ENCODE measurements around the gene RSPH3.
"Not testable (repeated sequence)": the region's sequence is repeated elsewhere in the genome, so short reads cannot be mapped to it uniquely, and the experiment has no call there.

The RSPH3 gene

GRCh38 chr6:159023893-159024292, 23.9 kb upstream of the RSPH3 start:
- no peak for DNase-seq

GRCh38 chr6:159020011-159020410, 20.0 kb upstream of the RSPH3 start:
- no peak for DNase-seq

DNA sequence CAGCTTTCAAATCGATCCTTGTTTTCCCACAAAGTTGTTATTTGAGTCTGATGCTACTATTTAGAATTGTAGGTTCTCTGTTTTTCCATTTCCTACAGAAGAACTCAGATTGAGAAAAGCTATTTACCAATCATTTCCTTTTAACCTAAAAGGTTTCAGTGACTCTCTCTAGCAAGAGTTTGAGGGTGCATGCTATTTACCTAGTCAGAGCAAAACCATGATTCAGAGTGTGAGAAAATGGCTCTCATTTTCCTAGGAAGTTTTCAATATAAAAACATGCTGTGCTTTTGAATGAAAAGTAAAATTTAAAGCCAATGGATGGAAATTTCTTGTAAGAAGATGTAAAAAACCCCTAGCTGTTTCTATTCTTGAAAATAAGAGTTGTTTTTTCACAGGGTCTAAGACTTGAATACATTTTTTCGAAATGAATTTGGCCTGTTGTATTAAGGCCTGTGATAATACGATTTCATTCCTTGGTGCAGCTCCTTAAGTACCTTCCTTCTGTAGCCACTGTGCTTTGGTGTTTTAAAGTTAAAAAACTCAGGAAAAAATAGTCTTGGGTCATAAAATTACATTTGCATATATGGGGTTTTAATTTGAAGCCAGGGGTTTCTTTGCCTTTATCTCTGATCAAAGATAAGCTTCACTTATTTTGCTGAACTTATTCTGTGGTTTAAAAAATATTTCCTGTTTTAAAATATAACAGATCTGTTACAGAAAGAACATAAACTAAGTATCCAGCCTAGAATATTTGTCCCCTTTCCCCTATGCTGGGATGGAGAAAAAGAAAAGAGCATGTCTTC, 18.0 kb upstream of the RSPH3 start:
- no peak for DNase-seq

DNA sequence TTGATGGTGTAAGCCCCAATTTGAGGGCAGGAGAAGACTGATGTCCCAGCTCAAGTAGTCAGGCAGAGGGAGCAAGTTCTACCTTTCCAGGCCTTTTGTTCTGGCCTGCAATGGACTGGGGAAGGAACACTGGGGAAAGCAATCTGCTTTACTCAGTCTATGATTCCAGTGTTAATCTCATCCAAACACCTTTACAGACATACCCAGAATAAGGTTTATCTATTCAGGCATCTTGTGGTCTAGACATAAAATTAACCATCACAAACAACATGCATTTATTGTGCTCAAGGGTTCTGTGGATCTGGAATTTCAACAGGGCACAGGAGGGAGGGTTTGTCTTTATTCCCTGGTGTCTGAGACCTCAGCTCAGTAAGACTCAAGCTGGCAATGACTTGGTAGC, 14.4 kb upstream of the RSPH3 start:
- no peak for DNase-seq

GRCh38 chr6:159013229-159013628, 13.2 kb upstream of the RSPH3 start:
- no peak for DNase-seq

- DNase-seq = no peak
Observed at GRCh38 chr6:159012201-159012600, 12.2 kb upstream of the RSPH3 start.

DNA sequence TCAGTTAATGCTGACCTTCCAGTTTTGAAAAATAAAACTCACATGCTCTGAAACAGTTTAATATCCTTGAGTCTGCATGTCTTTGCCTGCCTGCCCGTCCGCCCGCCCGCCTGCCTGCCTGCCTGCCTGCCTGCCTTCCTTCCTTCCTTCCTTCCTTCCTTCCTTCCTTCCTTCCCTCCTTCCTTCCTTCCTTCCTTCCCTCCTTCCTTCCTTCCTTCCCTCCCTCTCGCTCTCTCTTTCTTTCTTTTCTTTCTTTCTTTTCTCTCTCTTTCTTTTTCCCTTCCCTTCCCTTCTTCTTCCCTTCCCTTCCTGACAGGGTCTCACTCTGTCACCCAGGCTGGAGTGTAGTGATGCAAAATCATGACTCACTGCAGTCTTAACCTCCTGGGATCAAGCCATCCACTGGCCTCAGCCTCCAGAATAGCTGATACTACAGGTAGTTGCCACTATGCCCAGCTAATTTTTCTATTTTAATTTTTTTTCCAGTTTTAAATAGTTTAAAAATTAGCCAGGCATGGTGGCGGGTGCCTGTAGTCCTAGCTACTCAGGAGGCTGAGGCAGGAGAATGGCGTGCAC, 10.1 kb upstream of the RSPH3 start:
- not testable (repeated sequence) for DNase-seq

DNA sequence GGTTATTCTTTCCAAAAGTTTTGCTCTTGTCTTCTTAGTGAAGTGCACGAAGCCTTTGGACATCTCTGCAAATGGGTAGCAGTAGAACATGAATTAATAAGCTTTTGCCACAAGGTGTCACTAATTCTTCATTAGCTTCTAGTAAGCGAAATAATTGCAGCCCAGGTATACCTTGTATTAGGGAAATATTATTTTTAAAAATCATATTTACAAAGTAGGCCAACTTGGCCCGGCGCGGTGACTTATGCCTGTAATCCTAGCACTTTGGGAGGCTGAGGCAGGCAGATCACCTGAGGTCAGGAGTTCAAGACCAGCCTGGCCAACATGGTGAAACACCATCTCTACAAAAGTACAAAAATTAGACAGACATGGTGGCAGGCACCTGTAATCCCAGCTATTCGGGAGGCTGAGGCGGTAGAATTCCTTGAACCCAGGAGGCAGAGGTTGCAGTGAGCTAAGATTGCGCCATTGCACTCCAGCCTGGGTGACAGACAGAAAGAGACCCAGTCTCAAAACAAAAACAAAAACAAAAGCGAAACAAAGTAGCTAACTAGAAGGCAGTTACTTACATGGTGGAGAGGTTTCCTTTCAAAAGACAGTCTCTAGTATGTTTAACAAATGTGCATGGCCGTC, 8.8 kb upstream of the RSPH3 start:
- no peak for DNase-seq

DNA sequence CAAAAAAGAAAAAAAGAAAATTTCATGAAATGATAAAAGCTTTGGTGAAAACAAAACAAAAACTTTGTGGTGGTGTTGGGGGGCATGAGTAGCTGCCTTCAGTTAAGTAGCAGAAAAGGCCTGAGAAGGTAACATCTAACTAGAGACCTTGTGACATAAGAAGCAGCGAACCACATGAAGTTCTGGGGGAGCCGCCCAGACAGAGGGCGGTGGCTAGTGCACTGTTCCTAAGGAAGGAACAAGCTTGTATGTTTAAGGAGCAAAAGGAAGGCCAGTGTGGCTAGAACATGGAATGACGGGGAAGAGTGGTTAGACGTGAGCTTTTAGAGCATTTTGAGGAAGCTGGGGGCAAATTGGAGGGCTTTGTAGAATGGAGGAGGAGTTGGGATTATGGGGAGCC, 7.5 kb upstream of the RSPH3 start:
- no peak for DNase-seq

DNA sequence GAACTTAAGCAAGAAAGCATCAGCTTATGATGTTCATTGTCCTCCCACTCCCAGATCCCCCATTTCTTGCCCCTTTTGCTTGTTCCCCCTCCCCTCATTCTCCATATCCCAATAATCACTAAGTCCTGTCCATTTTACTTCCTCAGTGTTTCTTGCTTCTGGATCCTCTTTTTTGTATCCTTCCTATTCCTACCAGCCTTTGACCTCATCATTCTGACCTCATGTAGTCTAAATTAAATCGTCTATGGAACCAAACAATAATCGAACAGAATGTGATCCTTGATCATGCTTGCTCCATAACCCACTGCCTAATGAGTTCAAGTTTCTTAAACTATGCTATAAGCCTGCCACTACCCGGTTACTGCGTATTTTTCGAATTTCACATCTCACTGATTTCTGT, 5.4 kb upstream of the RSPH3 start:
- DNase-seq = no peak

DNA sequence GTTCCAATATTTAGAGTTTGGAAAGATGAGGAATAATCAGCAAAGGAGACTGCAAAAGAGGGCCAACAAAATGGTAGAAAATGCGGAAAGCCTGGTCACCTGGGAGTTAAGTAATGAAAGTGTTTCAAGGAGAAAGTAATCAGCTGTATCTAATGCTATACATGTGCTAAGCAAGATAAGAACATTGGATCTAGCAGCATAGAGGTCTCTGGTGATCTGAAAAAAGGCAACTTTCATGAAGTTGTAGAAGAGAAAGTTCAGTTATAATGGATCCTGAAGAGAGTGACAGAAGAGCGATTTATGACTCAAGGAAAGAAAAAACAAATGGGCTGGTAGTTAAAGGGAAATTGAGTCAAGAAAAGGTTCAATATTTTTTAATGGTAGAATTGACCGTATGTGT, 4.6 kb upstream of the RSPH3 start:
- DNase-seq = no peak

DNA sequence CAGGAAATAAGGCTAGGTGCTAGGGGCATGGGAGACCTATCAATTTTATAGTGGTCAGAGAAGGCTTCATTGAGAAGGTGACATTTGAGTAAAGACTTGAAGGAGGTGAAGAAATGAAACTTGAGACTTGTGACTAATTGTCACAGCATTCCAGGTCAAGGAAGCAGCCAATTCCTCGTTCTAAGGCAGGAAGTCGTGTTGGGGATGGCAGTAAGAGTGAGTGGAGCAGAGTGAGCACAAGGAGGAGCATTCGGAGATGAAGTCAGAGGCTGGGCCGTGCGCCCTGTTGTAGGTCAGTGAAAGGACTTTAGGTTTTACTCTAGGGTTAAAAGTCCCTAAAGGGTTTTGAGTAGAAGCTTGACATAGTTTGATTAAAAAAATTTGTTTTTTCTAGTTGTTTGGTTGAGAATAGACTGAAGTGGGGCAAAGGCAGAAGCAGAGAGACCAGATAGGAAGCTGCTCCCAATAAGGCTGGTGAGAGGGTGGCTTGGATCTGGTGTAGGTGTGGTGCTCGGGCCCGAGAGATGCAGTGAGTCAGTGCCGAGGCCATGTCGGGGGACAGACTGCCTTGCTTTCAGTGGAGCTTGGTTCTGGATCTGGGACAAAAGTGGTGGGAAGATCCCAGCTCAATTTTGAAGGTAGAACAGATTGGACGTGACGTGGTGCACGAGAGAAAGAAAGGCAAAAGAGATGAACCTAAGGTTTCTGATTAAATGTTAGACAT, 2.6 kb upstream of the RSPH3 start:
- no peak for DNase-seq

GRCh38 chr6:158999154-158999665, 792 bp downstream of the RSPH3 start:
- DNase-seq = no peak

DNA sequence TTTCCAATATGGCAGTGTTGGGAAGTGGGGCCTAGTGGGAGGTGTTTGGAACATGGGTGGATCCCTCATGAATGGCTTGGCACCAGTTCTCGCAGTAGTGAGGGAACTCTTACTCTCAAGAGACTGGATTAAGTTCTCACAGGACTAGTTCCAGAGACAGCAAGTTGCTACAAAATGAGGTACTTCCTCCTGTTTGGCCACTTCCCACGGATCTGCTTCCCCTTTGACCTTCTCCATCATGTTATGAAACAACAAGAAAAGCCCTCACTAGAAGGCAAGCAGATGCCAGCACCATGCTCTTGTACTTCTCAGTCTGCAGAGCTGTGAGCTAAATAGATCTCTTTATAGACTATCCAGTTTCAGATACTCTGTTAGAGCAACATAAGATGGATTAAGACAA, 3.1 kb downstream of the RSPH3 start:
- no peak for DNase-seq

- DNase-seq = no peak
Observed at GRCh38 chr6:158993639-158994038, 6.4 kb downstream of the RSPH3 start.

- no peak for DNase-seq
Observed at GRCh38 chr6:158991017-158991723, 8.8 kb downstream of the RSPH3 start.

DNA sequence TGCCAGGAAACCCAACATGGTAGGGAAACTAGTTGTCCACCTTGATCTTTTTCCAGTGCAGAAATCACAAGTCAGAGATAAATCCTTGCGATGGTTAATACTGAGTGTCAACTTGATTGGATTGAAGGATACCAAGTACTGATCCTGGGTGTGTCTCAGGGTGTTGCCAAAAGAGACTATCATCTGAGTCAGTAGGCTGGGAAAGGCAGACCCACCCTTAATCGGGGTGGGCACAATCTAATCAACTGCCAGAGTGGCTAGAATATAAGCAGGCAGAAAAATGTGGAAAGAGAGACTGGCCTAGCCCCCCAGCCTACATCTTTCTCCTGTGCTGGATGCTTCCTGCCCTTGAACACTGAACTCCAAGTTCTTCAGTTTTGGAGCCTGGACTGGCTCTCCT, 10.3 kb downstream of the RSPH3 start:
- not testable (repeated sequence) for DNase-seq

DNA sequence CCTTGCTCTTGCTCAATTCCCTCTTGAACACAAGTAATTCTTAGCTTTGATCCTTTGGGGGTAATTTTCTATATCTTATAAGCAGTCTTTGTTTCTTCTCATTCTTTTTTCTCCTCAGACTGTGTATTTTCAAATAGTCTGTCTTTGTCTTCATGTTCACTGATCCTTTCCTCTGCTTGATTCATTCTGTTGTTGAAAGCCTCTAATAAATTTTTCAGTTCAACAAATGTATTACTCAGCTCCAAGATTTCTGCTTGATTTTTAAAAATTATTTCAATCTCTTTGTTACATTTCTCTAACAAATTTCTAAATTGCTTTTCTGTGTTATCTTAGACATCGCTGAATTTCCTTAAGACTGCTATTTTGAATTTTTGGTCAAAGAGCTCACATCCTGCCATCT, 11.5 kb downstream of the RSPH3 start:
- DNase-seq = no peak

- no peak for DNase-seq
Observed at GRCh38 chr6:158987657-158988056, 12.3 kb downstream of the RSPH3 start.

GRCh38 chr6:158978757-158979156, 21.2 kb downstream of the RSPH3 start:
- no peak for DNase-seq

DNA sequence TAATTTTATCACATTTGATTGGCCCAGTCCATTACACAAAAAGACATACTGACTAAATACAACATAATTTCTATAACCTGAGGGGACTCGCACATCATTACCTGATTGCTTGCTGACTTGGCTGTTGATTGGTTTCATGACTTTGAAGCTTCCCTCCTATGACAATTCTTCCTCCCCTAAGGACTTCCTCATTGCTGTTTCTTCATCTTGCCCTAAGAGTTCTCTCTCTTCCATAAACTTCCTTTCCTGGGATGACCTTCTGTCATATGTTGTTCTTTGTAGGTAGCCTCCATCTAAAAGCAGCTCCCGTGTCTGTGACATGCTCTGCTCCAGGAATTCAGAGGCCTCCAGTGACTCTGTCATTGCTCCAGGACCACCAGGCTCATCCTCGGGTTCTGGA, 22.6 kb downstream of the RSPH3 start:
- no peak for DNase-seq
